Measurements from ENCODE around the gene IGF1. TPM values are rescaled to one million over a fixed set of nuclear protein-coding genes. Genes with fewer than 3 reads are reported as not detected.

Gene IGF1
- total RNA-seq, 1 experiment from 2014 or later, result 0.42 TPM

DNA sequence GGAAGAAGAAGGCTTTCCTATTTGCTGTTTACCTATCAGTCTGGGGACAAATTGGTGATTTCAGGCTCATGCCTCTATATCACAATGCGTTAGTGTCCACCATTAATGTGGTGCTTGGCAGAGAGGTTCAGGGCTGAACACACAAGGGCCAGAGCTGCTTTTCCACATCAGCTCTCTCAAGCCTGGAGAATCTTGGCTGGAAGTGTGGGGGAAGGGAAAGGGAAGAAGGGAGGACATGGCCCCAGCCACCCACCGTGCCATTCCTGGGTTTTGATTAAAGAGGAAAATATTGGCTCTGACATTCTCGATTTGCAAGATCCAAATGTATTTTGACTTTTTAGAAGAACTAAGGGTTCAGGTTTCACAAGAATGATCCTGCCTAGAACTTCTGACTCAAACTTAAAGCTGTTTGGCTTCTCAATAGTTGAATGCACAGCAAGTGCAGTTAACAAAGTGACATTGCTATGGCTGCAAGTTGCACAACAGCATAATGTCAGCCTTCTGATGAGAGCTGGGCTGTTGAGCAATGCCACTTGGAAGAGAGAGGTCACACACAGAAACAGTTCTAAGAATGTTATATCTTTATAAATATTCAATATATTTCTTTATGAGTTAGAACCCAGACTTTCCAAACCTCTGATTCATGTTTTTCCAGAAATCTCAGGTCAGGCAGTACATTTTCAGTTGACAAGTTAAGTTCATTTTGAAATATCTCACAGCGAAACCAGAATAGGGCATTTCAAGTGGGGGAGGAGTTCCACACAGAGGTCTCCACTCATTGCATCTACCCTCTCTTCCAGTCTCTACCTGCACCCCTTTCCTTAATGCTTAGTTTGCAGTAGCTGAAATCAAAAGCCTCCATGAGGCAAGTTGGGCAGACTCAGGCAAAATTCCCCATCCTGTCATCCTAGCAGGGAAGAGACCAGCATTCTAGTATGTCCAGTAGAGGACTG, 25.3 kb downstream of the IGF1 start (continued):
- TF ChIP-seq, protein P1, sequence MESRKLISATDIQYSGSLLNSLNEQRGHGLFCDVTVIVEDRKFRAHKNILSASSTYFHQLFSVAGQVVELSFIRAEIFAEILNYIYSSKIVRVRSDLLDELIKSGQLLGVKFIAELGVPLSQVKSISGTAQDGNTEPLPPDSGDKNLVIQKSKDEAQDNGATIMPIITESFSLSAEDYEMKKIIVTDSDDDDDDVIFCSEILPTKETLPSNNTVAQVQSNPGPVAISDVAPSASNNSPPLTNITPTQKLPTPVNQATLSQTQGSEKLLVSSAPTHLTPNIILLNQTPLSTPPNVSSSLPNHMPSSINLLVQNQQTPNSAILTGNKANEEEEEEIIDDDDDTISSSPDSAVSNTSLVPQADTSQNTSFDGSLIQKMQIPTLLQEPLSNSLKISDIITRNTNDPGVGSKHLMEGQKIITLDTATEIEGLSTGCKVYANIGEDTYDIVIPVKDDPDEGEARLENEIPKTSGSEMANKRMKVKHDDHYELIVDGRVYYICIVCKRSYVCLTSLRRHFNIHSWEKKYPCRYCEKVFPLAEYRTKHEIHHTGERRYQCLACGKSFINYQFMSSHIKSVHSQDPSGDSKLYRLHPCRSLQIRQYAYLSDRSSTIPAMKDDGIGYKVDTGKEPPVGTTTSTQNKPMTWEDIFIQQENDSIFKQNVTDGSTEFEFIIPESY (IDR thresholded peaks at IDR 0.05; ENCODE audit: extremely low read depth, insufficient replicate concordance, low read length), result no peak
- TF ChIP-seq TCF7L2 (IDR thresholded peaks at IDR 0.05; ENCODE audit: borderline replicate concordance, extremely low read depth, insufficient read depth, insufficient read length) (no peak), CBX3 (IDR thresholded peaks at IDR 0.05; ENCODE audit: low read depth) (no peak), ZNF274 (IDR thresholded peaks at IDR 0.05; ENCODE audit: low read depth, low read length) (no peak), EZH2 (IDR thresholded peaks at IDR 0.05) (no peak), EZH2phosphoT487 (IDR thresholded peaks at IDR 0.05; ENCODE audit: borderline replicate concordance) (no peak), SP1 (IDR thresholded peaks at IDR 0.05; ENCODE audit: low read depth) (no peak), SRF (IDR thresholded peaks at IDR 0.05; ENCODE audit: low read depth) (no peak), YY1 (IDR thresholded peaks at IDR 0.05; ENCODE audit: extremely low read depth, insufficient replicate concordance, low read depth, low read length) (no peak), ZFX (IDR thresholded peaks at IDR 0.05) (no peak)
- TF ChIP-seq, protein P2, sequence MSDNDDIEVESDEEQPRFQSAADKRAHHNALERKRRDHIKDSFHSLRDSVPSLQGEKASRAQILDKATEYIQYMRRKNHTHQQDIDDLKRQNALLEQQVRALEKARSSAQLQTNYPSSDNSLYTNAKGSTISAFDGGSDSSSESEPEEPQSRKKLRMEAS (IDR thresholded peaks at IDR 0.05), result no peak

DNA sequence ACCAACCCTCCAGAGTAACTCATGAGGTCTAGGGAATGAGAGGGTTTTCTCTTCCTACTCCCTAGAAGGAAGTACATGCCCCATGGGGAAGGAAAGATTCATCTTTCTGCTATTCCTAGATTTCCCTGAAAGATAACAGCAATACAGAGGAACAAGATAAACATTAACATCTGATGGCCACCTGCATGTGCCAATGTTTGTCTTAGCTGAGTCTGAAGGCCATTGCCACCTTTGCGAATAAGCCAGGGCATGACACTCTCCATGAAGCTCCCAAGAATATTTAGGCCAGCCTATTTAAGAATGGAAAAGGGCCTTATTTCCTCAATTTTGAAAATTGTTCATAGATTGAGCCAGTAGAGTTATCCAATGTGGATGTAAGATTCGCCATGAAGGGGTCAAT, 26.0 kb downstream of the IGF1 start:
- Histone ChIP-seq H3K4me2 (ENCODE audit: low read length) (no peak overlapping the region), H3K27ac (ENCODE audit: low read depth, low read length) (no peak overlapping the region), H4K20me1 (ENCODE audit: insufficient read depth) (no peaks in the 10 kb centered on the region), H2AFZ (ENCODE audit: low read depth, low read length, poor library complexity, severe bottlenecking) (no peak overlapping the region), H3K9ac (ENCODE audit: low read length) (no peak overlapping the region), H3K4me1 (ENCODE audit: control insufficient read depth in 1 of 2, insufficient read depth in 2 of 2, low read length in 2 of 2) (no peaks in the 10 kb centered on the region), H3K4me3 (replicated peaks in 1 of 2; ENCODE audit: low read depth in 1 of 2, low read length in 2 of 2) (no peak overlapping the region), H3K9me2 (ENCODE audit: insufficient read depth) (no peaks in the 10 kb centered on the region), H3K27me3 (ENCODE audit: insufficient read depth, low read length) (0 out of 2 replicates have a peak, but pooled peaks cover 3% of the 10 kb centered on the region), H3K36me3 (ENCODE audit: control insufficient read depth in 1 of 2, insufficient read depth in 2 of 2, low read length in 2 of 2) (no peaks in the 10 kb centered on the region), H3K9me3 (ENCODE audit: control insufficient read depth in 1 of 2, insufficient read depth in 1 of 2, low read depth in 1 of 2, low read length in 2 of 2) (no peaks in the 10 kb centered on the region), H3K79me2 (ENCODE audit: insufficient read depth, low read length) (no peaks in the 10 kb centered on the region)
- intact Hi-C loops (cut with micrococcal nuclease), result no loop called here
- POLR2A ChIA-PET, result no interaction called here
- ATAC-seq, result no peak
- no TSS peak for BruUV-seq (replicated peaks)
- RAD21 ChIA-PET (ENCODE audit: low non-redundant PET in 1 of 2, low total read pairs in 2 of 2, uncharacterized antibody in 2 of 2, unreplicated experiment in 2 of 2), result no interaction called here
- CTCF ChIA-PET, result no interaction called here
- no peak for DNase-seq (ENCODE audit: low read depth, low spot score)
- TF ChIP-seq TCF7L2 (IDR thresholded peaks at IDR 0.05; ENCODE audit: borderline replicate concordance, extremely low read depth, insufficient read depth, insufficient read length) (no peak), CBX3 (IDR thresholded peaks at IDR 0.05; ENCODE audit: low read depth) (no peak), ZNF274 (IDR thresholded peaks at IDR 0.05; ENCODE audit: low read depth, low read length) (no peak), RAD21 (IDR thresholded peaks at IDR 0.05; ENCODE audit: low read depth) (no peak), POLR2A (IDR thresholded peaks at IDR 0.05; ENCODE audit: borderline replicate concordance, extremely low read depth, insufficient read depth, insufficient read length) (no peak), POLR2AphosphoS5 (IDR thresholded peaks at IDR 0.05; ENCODE audit: low read depth, low read length) (no peak), JUND (IDR thresholded peaks at IDR 0.05) (no peak), EGR1 (IDR thresholded peaks at IDR 0.05; ENCODE audit: low read depth) (no peak)
- TF ChIP-seq, protein P1 (IDR thresholded peaks at IDR 0.05; ENCODE audit: extremely low read depth, insufficient replicate concordance, low read length), result no peak
- TF ChIP-seq, protein P2 (IDR thresholded peaks at IDR 0.05), result no peak
